Spleen (tissue), 11 donors: ENCODE results near the gene TSPAN18. TPM values are rescaled to one million over a fixed set of nuclear protein-coding genes. Genes with fewer than 3 reads are reported as not detected.

Experiments
- DNase-seq: peaks from one replicate; pipeline ENCODE4 v3.0.0-alpha.2; 2020
- H3K27ac ChIP-seq, 8 donors: fragments of 200-600 bp; sonication (generic) in 7 of 8; 1 replicate in 4 of 8; 2 replicates in 4 of 8; pipeline versions ENCODE4 v1.5.0 to v1.8.0; 2016 to 2021; ENCODE audit warnings: inconsistent platforms in 4 of 8, mild to moderate bottlenecking in 4 of 8, moderate library complexity in 1 of 8
- H3K27me3 ChIP-seq, 7 donors: fragments of 200-600 bp; sonication (generic) in 6 of 7; replicated peaks in 1 of 7; 1 replicate in 4 of 7; 2 replicates in 3 of 7; pipeline versions ENCODE4 v1.5.0 to v1.8.0; 2016 to 2021; ENCODE audit warnings: inconsistent platforms in 3 of 7, mild to moderate bottlenecking in 1 of 7
- H3K36me3 ChIP-seq, 6 donors: fragments of 200-600 bp; sonication (generic) in 5 of 6; 1 replicate in 4 of 6; 2 replicates in 2 of 6; pipeline versions ENCODE4 v1.5.0 to v1.8.0; 2016 to 2021; ENCODE audit warnings: inconsistent platforms in 2 of 6
- H3K4me1 ChIP-seq, 6 donors: fragments of 200-600 bp; sonication (generic) in 5 of 6; 1 replicate in 3 of 6; 2 replicates in 3 of 6; pipeline versions ENCODE4 v1.5.0 to v1.8.0; 2016 to 2021; ENCODE audit warnings: inconsistent platforms in 3 of 6
- H3K4me3 ChIP-seq, 8 donors: fragments of 200-600 bp; sonication (generic) in 7 of 8; 1 replicate in 4 of 8; 2 replicates in 4 of 8; pipeline versions ENCODE4 v1.5.0 to v1.8.0; 2016 to 2021; ENCODE audit warnings: inconsistent platforms in 4 of 8, mild to moderate bottlenecking in 4 of 8, moderate library complexity in 2 of 8
- H3K9me3 ChIP-seq, 8 donors: fragments of 200-600 bp; sonication (generic) in 7 of 8; 1 replicate in 4 of 8; 2 replicates in 4 of 8; pipeline versions ENCODE4 v1.5.0 to v1.8.0; 2016 to 2021; ENCODE audit warnings: inconsistent platforms in 4 of 8
- POLR2A ChIP-seq, 3 donors: fragments of 450-650 bp; IDR thresholded peaks; one replicate each; pipeline ENCODE4 v1.5.1; 2017; ENCODE audit warnings: antibody characterized with exemption in 3 of 3, mild to moderate bottlenecking in 1 of 3
- POLR2AphosphoS5 ChIP-seq, 3 donors: sonication (generic); formaldehyde crosslinking; IDR thresholded peaks; one replicate each; pipeline ENCODE4 v1.5.1; 2017; ENCODE audit warnings: antibody characterized with exemption in 3 of 3
- WGBS, 5 donors: extraction: QIAGEN DNeasy Blood & Tissue Kit in 3 of 5; methylation state at CpG; one replicate each; pipeline versions ENCODE4 v1.1.5 to v1.1.7; 2013 to 2018; 5-methylcytosine and 5-hydroxymethylcytosine counted together
- intact Hi-C: fragments of 100-400 bp; cut with DNase I; formaldehyde crosslinking; loops from one replicate; pipeline ENCODE4 v1.15.0; 2023; ENCODE audit warnings: low total_unique reads
- polyA plus RNA-seq, 3 donors: library from polyadenylated mRNA; stranded (reverse); fragments of 200-250 nt; gene quantifications; one replicate each; pipeline ENCODE4 v1.2.1, GENCODE V29; 2013
- total RNA-seq, 7 donors: library from RNA; depleted of rRNA in 3 of 7; stranded (reverse); fragments of >200 nt in 3 of 7; fragmentation: NEBNext Ultra II Directional in 4 of 7; extraction: Animal tissue kit (Norgen Biotek cat#: 25700) in 4 of 7; gene quantifications; one replicate each; pipeline versions ENCODE4 v1.1.0 to v1.2.1, GENCODE V29; 2016 to 2021
- TF ChIP-seq, protein P1 (sequence below), 11 experiments: fragments of 200-600 bp in 7 of 11; fragments of 450-650 bp in 4 of 11; sonication (generic) in 4 of 11; IDR thresholded peaks in 8 of 11; conservative IDR thresholded peaks in 3 of 11; 1 replicate in 7 of 11; 2 replicates in 4 of 11; pipeline versions ENCODE4 v1.4.0 to v1.8.0; 2016 to 2021; ENCODE audit warnings: antibody characterized with exemption in 11 of 11, inconsistent platforms in 4 of 11, mild to moderate bottlenecking in 1 of 11
- donor health status: healthy with polysubstance abuse.
- donor health status: DM: no; HTN: no; CAD: no; lungs with moderate emphysema.
- donor health status: DM: no; HTN: no; CAD: no.
- donor health status: Bipolar disorder and iron deficiency.
- donor health status: healthy.
- donor health status: DM: no; HTN: no; CAD: no.
- donor health status: DM: yes; HTN: yes; CAD: no.

Gene TSPAN18
- total and polyA plus RNA-seq, 10 donors, result 2.1 to 47.5 (median 21.3) TPM

DNA sequence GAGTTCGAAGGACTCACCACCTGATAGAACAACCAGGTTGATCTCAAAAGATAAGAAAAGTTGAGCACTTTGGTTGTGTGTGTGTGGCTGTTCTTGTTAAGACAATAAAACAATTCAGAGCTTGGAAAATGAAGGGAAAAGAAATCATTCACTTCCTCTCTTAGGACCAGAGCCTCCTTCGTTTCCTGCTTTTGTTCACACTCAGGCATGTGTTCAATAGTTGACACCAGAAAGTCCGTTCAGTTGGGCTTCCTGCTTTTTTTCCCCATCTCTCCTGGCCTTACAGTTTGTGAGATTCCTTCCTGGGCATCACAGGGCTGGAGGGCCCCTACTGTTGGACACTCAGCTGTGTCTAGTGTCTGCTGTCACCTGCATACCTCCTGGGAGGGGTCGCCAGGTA is 48.0 kb downstream of the TSPAN18 start:
- DNase-seq, result no peak
- Histone ChIP-seq H3K4me1 (peaks cover 0 to 18% (median 10%) of the 10 kb centered on the region in 6 donors), H3K27ac (peak overlapping the region in 2 of 8 donors; percentile 4 to 18), H3K36me3 (no peaks in the 10 kb centered on the region), H3K9me3 (no peaks in the 10 kb centered on the region), H3K27me3 (no peaks in the 10 kb centered on the region), H3K4me3 (no peak overlapping the region)
- intact Hi-C loops, result no loop called here
- no peak for TF ChIP-seq POLR2AphosphoS5 (IDR thresholded peaks at IDR 0.05)
- TF ChIP-seq, protein P1, sequence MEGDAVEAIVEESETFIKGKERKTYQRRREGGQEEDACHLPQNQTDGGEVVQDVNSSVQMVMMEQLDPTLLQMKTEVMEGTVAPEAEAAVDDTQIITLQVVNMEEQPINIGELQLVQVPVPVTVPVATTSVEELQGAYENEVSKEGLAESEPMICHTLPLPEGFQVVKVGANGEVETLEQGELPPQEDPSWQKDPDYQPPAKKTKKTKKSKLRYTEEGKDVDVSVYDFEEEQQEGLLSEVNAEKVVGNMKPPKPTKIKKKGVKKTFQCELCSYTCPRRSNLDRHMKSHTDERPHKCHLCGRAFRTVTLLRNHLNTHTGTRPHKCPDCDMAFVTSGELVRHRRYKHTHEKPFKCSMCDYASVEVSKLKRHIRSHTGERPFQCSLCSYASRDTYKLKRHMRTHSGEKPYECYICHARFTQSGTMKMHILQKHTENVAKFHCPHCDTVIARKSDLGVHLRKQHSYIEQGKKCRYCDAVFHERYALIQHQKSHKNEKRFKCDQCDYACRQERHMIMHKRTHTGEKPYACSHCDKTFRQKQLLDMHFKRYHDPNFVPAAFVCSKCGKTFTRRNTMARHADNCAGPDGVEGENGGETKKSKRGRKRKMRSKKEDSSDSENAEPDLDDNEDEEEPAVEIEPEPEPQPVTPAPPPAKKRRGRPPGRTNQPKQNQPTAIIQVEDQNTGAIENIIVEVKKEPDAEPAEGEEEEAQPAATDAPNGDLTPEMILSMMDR (IDR thresholded peaks at IDR 0.05 in 8 of 11, conservative IDR thresholded peaks at IDR 0.05 in 3 of 11), result no peak
- no peak for TF ChIP-seq POLR2A (IDR thresholded peaks at IDR 0.05)
- 32 to 60% (median 49%) methylated on average over 4 of the region's 4 CpGs for WGBS, 5 donors

DNA sequence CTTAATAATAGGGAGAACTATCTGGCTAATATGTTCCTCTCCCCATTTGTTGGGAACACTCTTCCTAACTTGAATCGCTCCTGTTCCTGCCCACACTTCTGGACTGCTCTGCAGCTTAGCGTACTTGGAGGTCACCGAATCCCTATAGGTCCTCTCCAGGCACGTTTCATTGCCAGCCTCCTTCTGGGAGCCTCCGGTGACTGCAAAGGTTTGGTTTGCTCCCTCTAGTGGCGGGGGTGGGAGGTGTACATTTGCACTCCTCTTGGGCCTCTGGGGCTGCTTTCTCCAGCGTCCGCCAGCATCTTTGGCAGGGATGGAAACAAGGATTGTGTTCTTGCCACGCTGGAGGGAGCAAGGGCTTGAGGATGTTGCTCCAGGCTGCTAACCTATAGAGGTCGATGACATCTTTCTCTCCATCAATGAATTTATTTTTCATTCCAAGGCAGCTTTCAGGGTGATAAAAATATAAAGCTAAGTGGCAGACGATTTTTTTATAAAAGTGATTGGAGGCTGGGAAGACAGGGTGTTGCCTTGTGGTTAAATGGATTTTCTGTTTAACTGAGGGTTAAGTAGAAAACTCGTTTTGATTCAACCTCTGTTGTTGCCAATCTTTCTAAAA is 48.7 kb downstream of the TSPAN18 start:
- Histone ChIP-seq H3K36me3 (no peaks in the 10 kb centered on the region), H3K9me3 (no peaks in the 10 kb centered on the region), H3K4me1 (peaks cover 0 to 18% (median 10%) of the 10 kb centered on the region in 6 donors), H3K4me3 (no peak overlapping the region), H3K27me3 (no peaks in the 10 kb centered on the region), H3K27ac (no peak overlapping the region)
- 41 to 50% (median 47%) methylated on average over 12 of the region's 12 CpGs for WGBS, 5 donors
- intact Hi-C loops, result no loop called here
- peak; percentile 75 for DNase-seq
- TF ChIP-seq, protein P1 (IDR thresholded peaks at IDR 0.05 in 8 of 11, conservative IDR thresholded peaks at IDR 0.05 in 3 of 11), result peak; percentile 32 to 79 (median 61)
- no peak for TF ChIP-seq POLR2A (IDR thresholded peaks at IDR 0.05)

DNA sequence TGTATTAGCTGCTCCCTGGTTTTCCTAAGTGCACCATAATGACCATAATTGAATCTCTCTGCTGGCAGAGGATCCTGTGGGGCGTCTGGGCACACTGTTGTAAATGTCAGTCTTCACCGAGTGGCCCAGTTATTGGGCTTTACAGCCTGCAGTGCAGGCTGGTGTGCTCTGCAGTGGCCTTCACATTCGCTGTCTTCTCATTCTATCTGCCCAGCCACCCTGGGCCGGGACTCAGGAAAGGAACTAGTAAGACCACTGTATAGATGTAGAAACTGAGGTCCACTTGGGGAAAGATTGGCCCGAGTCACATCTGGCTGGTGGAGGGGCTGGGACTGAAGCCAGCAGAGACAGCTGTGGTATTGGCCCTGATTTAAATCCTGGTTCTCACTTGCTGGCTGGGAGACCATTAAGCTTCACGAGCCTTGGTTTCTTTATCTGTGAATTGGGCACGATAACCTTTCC is 49.3 kb downstream of the TSPAN18 start:
- Histone ChIP-seq H3K4me1 (peaks cover 0 to 18% (median 10%) of the 10 kb centered on the region in 6 donors), H3K27me3 (no peaks in the 10 kb centered on the region), H3K9me3 (no peaks in the 10 kb centered on the region), H3K36me3 (no peaks in the 10 kb centered on the region), H3K27ac (no peak overlapping the region), H3K4me3 (no peak overlapping the region)
- no peak for DNase-seq
- 66 to 82% (median 77%) methylated on average over 7 of the region's 7 CpGs for WGBS, 5 donors
- intact Hi-C loops, result no loop called here
- TF ChIP-seq POLR2AphosphoS5 (IDR thresholded peaks at IDR 0.05) (no peak), POLR2A (IDR thresholded peaks at IDR 0.05) (no peak)
- TF ChIP-seq, protein P1 (IDR thresholded peaks at IDR 0.05 in 8 of 11, conservative IDR thresholded peaks at IDR 0.05 in 3 of 11), result no peak

DNA sequence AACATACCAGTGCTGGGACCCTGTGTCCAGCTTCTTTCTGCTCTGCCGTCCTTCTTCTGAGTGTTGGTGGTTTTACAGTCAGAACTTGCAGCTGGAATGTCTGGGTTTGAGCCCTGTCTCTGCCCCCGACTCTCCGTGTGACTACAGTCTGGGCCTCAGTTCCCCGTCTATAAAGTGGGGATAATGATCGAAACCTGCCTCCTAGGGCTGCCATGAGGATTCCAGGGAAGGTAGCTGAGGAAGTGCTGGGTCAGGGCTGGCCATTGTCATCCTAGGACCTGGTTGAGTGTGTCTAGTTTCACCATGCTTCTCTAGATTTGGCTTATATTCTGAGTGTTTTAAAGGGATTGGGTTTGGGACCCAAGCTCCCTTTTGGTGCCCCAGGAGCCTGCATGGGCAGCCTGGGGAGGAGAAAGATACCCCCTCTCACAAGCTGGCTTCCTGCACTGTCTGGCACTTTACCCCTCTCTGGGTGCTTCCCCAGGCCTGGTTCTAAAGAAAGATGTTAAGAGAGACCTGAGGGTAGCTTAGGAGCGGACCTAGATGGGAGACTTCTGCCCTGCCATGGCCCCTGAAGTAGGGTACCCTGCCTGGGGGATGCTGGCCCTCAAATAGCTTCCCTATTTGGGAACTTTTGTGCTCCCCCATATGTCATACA is 49.9 kb downstream of the TSPAN18 start:
- no peaks in the 10 kb centered on the region for H3K9me3 ChIP-seq
- no peaks in the 10 kb centered on the region for H3K27me3 ChIP-seq
- no peaks in the 10 kb centered on the region for H3K36me3 ChIP-seq
- TF ChIP-seq POLR2A (IDR thresholded peaks at IDR 0.05) (no peak), POLR2AphosphoS5 (IDR thresholded peaks at IDR 0.05) (no peak)
- TF ChIP-seq, protein P1 (IDR thresholded peaks at IDR 0.05 in 8 of 11, conservative IDR thresholded peaks at IDR 0.05 in 3 of 11), result no peak
- peaks cover 0 to 18% (median 10%) of the 10 kb centered on the region in 6 donors for H3K4me1 ChIP-seq
- H3K4me3 ChIP-seq, result no peak overlapping the region
- no peak for DNase-seq
- intact Hi-C loops, result no loop called here
- 88 to 95% (median 89%) methylated on average over 6 of the region's 6 CpGs for WGBS, 5 donors
- no peak overlapping the region for H3K27ac ChIP-seq
